Measurements from ENCODE around the gene MARCO.

MARCO gene

GRCh38 chr2:119008108-119008507 is 66.1 kb downstream of the MARCO start:
- Histone ChIP-seq H3K4me3 (ENCODE audit: low read length) (no peak overlapping the region), H3K4me2 (ENCODE audit: low read length) (no peak overlapping the region), H4K20me1 (ENCODE audit: insufficient read depth, low read length) (no peaks in the 10 kb centered on the region), H3K9ac (ENCODE audit: low read length) (no peak overlapping the region), H2AFZ (ENCODE audit: low read depth, low read length) (no peak overlapping the region), H3K4me1 (ENCODE audit: low read length) (no peaks in the 10 kb centered on the region), H3K9me3 (ENCODE audit: insufficient read depth, low read length) (no peaks in the 10 kb centered on the region), H3K27ac (ENCODE audit: low read length) (no peak overlapping the region), H3K36me3 (replicated peaks; ENCODE audit: low read depth, low read length) (no peaks in the 10 kb centered on the region), H3K79me2 (ENCODE audit: low read length) (no peaks in the 10 kb centered on the region), H3K27me3 (ENCODE audit: low read depth, low read length) (peaks cover 9% of the 10 kb centered on the region; the same call in 1 of the 2 replicates)
- TF ChIP-seq CTCF (IDR thresholded peaks at IDR 0.05; ENCODE audit: low read depth, low read length): no peak
- no peak for TF ChIP-seq EZH2phosphoT487 (IDR thresholded peaks at IDR 0.05; ENCODE audit: low read depth)

- no peaks in the 10 kb centered on the region for H3K79me2 ChIP-seq (ENCODE audit: low read length)
- no peak overlapping the region for H3K4me2 ChIP-seq (ENCODE audit: low read length)
- H3K4me3 ChIP-seq (ENCODE audit: low read length): no peak overlapping the region
- H3K4me1 ChIP-seq (ENCODE audit: low read length): no peaks in the 10 kb centered on the region
- no peaks in the 10 kb centered on the region for H4K20me1 ChIP-seq (ENCODE audit: insufficient read depth, low read length)
- no peak overlapping the region for H3K27ac ChIP-seq (ENCODE audit: low read length)
- no peak overlapping the region for H3K9ac ChIP-seq (ENCODE audit: low read length)
- H2AFZ ChIP-seq (ENCODE audit: low read depth, low read length): no peak overlapping the region
- H3K9me3 ChIP-seq (ENCODE audit: insufficient read depth, low read length): no peaks in the 10 kb centered on the region
- no peaks in the 10 kb centered on the region for H3K36me3 ChIP-seq (replicated peaks; ENCODE audit: low read depth, low read length)
- peaks cover 9% of the 10 kb centered on the region; the same call in 1 of the 2 replicates for H3K27me3 ChIP-seq (ENCODE audit: low read depth, low read length)
- TF ChIP-seq CTCF (IDR thresholded peaks at IDR 0.05; ENCODE audit: low read depth, low read length): no peak
- TF ChIP-seq EZH2phosphoT487 (IDR thresholded peaks at IDR 0.05; ENCODE audit: low read depth): no peak
These were observed 67.1 kb downstream of the MARCO start for GRCh38 chr2:119009110-119009509.

GRCh38 chr2:119010336-119010735 is 68.3 kb downstream of the MARCO start:
- Histone ChIP-seq H3K27me3 (ENCODE audit: low read depth, low read length) (peaks cover 9% of the 10 kb centered on the region; the same call in 1 of the 2 replicates), H3K79me2 (ENCODE audit: low read length) (no peaks in the 10 kb centered on the region), H2AFZ (ENCODE audit: low read depth, low read length) (no peak overlapping the region), H3K4me3 (ENCODE audit: low read length) (no peak overlapping the region), H3K4me1 (ENCODE audit: low read length) (no peaks in the 10 kb centered on the region), H3K9me3 (ENCODE audit: insufficient read depth, low read length) (no peaks in the 10 kb centered on the region), H4K20me1 (ENCODE audit: insufficient read depth, low read length) (no peaks in the 10 kb centered on the region), H3K4me2 (ENCODE audit: low read length) (no peak overlapping the region), H3K36me3 (replicated peaks; ENCODE audit: low read depth, low read length) (no peaks in the 10 kb centered on the region), H3K27ac (ENCODE audit: low read length) (no peak overlapping the region), H3K9ac (ENCODE audit: low read length) (no peak overlapping the region)
- TF ChIP-seq CTCF (IDR thresholded peaks at IDR 0.05; ENCODE audit: low read depth, low read length) (no peak), EZH2phosphoT487 (IDR thresholded peaks at IDR 0.05; ENCODE audit: low read depth) (no peak)

GRCh38 chr2:119011162-119011909 is 69.3 kb downstream of the MARCO start:
- Histone ChIP-seq H3K27me3 (ENCODE audit: low read depth, low read length) (peaks cover 12% of the 10 kb centered on the region; the same call in 1 of the 2 replicates), H3K27ac (ENCODE audit: low read length) (no peak overlapping the region), H3K79me2 (ENCODE audit: low read length) (no peaks in the 10 kb centered on the region), H4K20me1 (ENCODE audit: insufficient read depth, low read length) (no peaks in the 10 kb centered on the region), H3K36me3 (replicated peaks; ENCODE audit: low read depth, low read length) (no peaks in the 10 kb centered on the region), H3K4me1 (ENCODE audit: low read length) (no peaks in the 10 kb centered on the region), H3K4me3 (ENCODE audit: low read length) (no peak overlapping the region), H3K9me3 (ENCODE audit: insufficient read depth, low read length) (no peaks in the 10 kb centered on the region), H3K9ac (ENCODE audit: low read length) (no peak overlapping the region), H3K4me2 (ENCODE audit: low read length) (no peak overlapping the region), H2AFZ (ENCODE audit: low read depth, low read length) (no peak overlapping the region)
- TF ChIP-seq CTCF (IDR thresholded peaks at IDR 0.05; ENCODE audit: low read depth, low read length) (no peak), EZH2phosphoT487 (IDR thresholded peaks at IDR 0.05; ENCODE audit: low read depth) (no peak)

All from OCI-LY3 (cell line).